K562 (cell line): Measurements from ENCODE around the gene GON4L. TPM values are rescaled to one million over a fixed set of nuclear protein-coding genes. Genes with fewer than 3 reads are reported as not detected.

ENCODE experiments used
- ARHGAP35 ChIP-seq: fragments of 450-650 bp; IDR thresholded peaks from 2 replicates; pipeline ENCODE4 v1.6.1; 2018; ENCODE audit not compliant: partially characterized antibody
- CBX1 ChIP-seq: sonication (generic); IDR thresholded peaks from 2 replicates; pipeline ENCODE4 v1.6.1; 2016; ENCODE audit warnings: antibody characterized with exemption, low read depth, mild to moderate bottlenecking
- CC2D1A ChIP-seq: fragments of 450-650 bp; IDR thresholded peaks from 2 replicates; pipeline ENCODE4 v1.6.1; 2017; ENCODE audit warnings: mild to moderate bottlenecking
- CHCHD3 ChIP-seq: fragments of 250-450 bp; sonication (Bioruptor Pico); IDR thresholded peaks from 2 replicates; pipeline ENCODE4 v2.1.2; 2022; ENCODE audit warnings: mild to moderate bottlenecking
- COPS2 ChIP-seq: fragments of 450-650 bp; conservative IDR thresholded peaks from 2 replicates; pipeline ENCODE4 v1.6.1; 2016; ENCODE audit warnings: mild to moderate bottlenecking, moderate library complexity
- ETV1 ChIP-seq: fragments of 450-650 bp; conservative IDR thresholded peaks from 2 replicates; pipeline ENCODE4 v1.6.1; 2016; ENCODE audit warnings: missing genetic modification characterization, control low read depth, low read depth, missing compliant biosample characterization
- GATAD2A ChIP-seq: fragments of 450-650 bp; IDR thresholded peaks from 2 replicates; pipeline ENCODE4 v1.6.1; 2017
- GTF2E2 ChIP-seq: fragments of 200-800 bp; sonication (Bioruptor generic); IDR thresholded peaks from 2 replicates; pipeline ENCODE4 v1.6.1; 2016; ENCODE audit warnings: missing genetic modification characterization, missing compliant biosample characterization
- MEF2D ChIP-seq: conservative IDR thresholded peaks from 2 replicates; pipeline ENCODE4 v1.6.1; 2016; ENCODE audit warnings: low read depth, missing genetic modification characterization, missing compliant biosample characterization
- NCOA2 ChIP-seq, 2 experiments: fragments of 450-650 bp; IDR thresholded peaks; 2 replicates each; pipeline ENCODE4 v1.6.1; 2018; ENCODE audit warnings: mild to moderate bottlenecking in 2 of 2, moderate library complexity in 1 of 2; ENCODE audit not compliant: partially characterized antibody in 2 of 2
- NR2F6 ChIP-seq: fragments of 450-650 bp; formaldehyde crosslinking; IDR thresholded peaks from 2 replicates; pipeline ENCODE4 v1.4.0; 2020; ENCODE audit warnings: mild to moderate bottlenecking
- PYGO2 ChIP-seq: fragments of 450-650 bp; IDR thresholded peaks from 2 replicates; pipeline ENCODE4 v1.6.1; 2016; ENCODE audit warnings: mild to moderate bottlenecking, missing genetic modification characterization, moderate library complexity, missing compliant biosample characterization
- RBM14 ChIP-seq: fragments of 200-400 bp; formaldehyde crosslinking; IDR thresholded peaks from 2 replicates; pipeline ENCODE4 v1.6.1; 2018; ENCODE audit warnings: low read depth, mild to moderate bottlenecking, low read length, moderate library complexity, borderline replicate concordance; ENCODE audit not compliant: insufficient read depth
- RHOXF2B ChIP-seq: fragments of 250-450 bp; sonication (Bioruptor Pico); conservative IDR thresholded peaks from 2 replicates; pipeline ENCODE4 v1.5.1; 2021
- SMARCE1 ChIP-seq: fragments of 450-650 bp; IDR thresholded peaks from 2 replicates; pipeline ENCODE4 v1.7.1; 2016; ENCODE audit warnings: mild to moderate bottlenecking
- ZBTB5 ChIP-seq: fragments of 450-650 bp; IDR thresholded peaks from 2 replicates; pipeline ENCODE4 v1.6.1; 2017; ENCODE audit warnings: antibody characterized with exemption
- ZBTB8A ChIP-seq: fragments of 450-650 bp; IDR thresholded peaks from 2 replicates; pipeline ENCODE4 v1.6.1; 2018; ENCODE audit warnings: mild to moderate bottlenecking, moderate library complexity; ENCODE audit not compliant: partially characterized antibody
- ZC3H8 ChIP-seq: fragments of 450-650 bp; IDR thresholded peaks from 2 replicates; pipeline ENCODE4 v1.6.1; 2017
- ZKSCAN8 ChIP-seq: fragments of 200-800 bp; sonication (Bioruptor generic); IDR thresholded peaks from 2 replicates; pipeline ENCODE4 v1.6.1; 2016; ENCODE audit warnings: missing genetic modification characterization, missing compliant biosample characterization
- ZNF507 ChIP-seq: conservative IDR thresholded peaks from 2 replicates; pipeline ENCODE4 v1.6.1; 2017; ENCODE audit warnings: missing genetic modification characterization, missing compliant biosample characterization
- ZNF518B ChIP-seq: fragments of 250-450 bp; sonication (Bioruptor Pico); IDR thresholded peaks from 2 replicates; pipeline ENCODE4 v1.5.0; 2021; ENCODE audit warnings: mild to moderate bottlenecking, moderate library complexity
- ZNF639 ChIP-seq, 2 experiments: fragments of 200-800 bp in 1 of 2; sonication (Bioruptor generic) in 1 of 2; sonication (generic) in 1 of 2; formaldehyde crosslinking in 1 of 2; IDR thresholded peaks in 1 of 2; conservative IDR thresholded peaks in 1 of 2; 2 replicates each; pipeline versions ENCODE4 v1.5.0 to v1.6.1; 2016 to 2020; ENCODE audit warnings: missing compliant biosample characterization in 1 of 2, missing genetic modification characterization in 1 of 2, missing genetic modification reagents in 1 of 2
- ZNF79 ChIP-seq: fragments of 250-450 bp; sonication (Bioruptor Pico); IDR thresholded peaks from 2 replicates; pipeline ENCODE4 v1.4.0; 2020; ENCODE audit warnings: low read depth, mild to moderate bottlenecking, moderate library complexity
- polyA plus RNA-seq, 8 experiments: library from polyadenylated mRNA; depleted of rRNA in 4 of 8; stranded (reverse) in 5 of 8; unstranded in 3 of 8; fragments of >200 nt; fragmentation: Nextera tagmentation in 2 of 8; fragmentation: Illumina TruSeq in 1 of 8; extraction: Ambion mirVana in 2 of 8; extraction: Trizol in 1 of 8; gene quantifications; 2 replicates each; pipeline versions ENCODE4 v1.2.1 to v1.2.3, GENCODE V29; 2011 to 2014; ENCODE audit warnings: inconsistent platforms in 1 of 8, missing spikeins in 1 of 8
- total RNA-seq, 7 experiments: library from RNA; depleted of rRNA in 6 of 7; stranded (reverse); fragments of >200 nt in 6 of 7; fragmentation: Illumina TruSeq in 2 of 7; extraction: Trizol in 2 of 7; gene quantifications; 2 replicates each; pipeline versions ENCODE4 v1.2.1 to v1.2.3, GENCODE V29; 2011 to 2021; ENCODE audit warnings: low replicate concordance in 1 of 7

GON4L gene
- total and polyA plus RNA-seq, 9 of the 15 experiments (the other 6 are each of a cell fraction or from before 2014, with no cell fraction given): 20.2 to 47.4 (median 33.6) TPM

GRCh38 chr1:155834296-155834926, 22.6 kb downstream of the GON4L start (continued):
- TF ChIP-seq ZNF639 (CRISPR knock-in tag; conservative IDR thresholded peaks at IDR 0.05 in 1 of 2, IDR thresholded peaks at IDR 0.05 in 1 of 2): peak in 1 of 2 experiments; percentile 1; a peak in 1 of 4 replicates
- no peak for TF ChIP-seq ZNF79 (CRISPR knock-in tag)
- no peak for TF ChIP-seq ARHGAP35
- no peak for TF ChIP-seq ZKSCAN8
- 0 out of 2 replicates have a peak, but pooled peaks have one; percentile 17 for TF ChIP-seq ZBTB5
- no peak for TF ChIP-seq SMARCE1
- no peak for TF ChIP-seq ZNF518B (CRISPR knock-in tag)
- TF ChIP-seq ZBTB8A: no peak
- TF ChIP-seq GATAD2A: no peak
- TF ChIP-seq GTF2E2 (tag): no peak
- TF ChIP-seq NR2F6: no peak
- peak; percentile 36; the same call in 1 of the 2 replicates for TF ChIP-seq ETV1 (tag)
- TF ChIP-seq RBM14: no peak
- TF ChIP-seq PYGO2 (tag): no peak
- no peak for TF ChIP-seq CHCHD3 (CRISPR knock-in tag)
- TF ChIP-seq COPS2: no peak
- no peak for TF ChIP-seq ZC3H8
- no peak for TF ChIP-seq MEF2D (tag)
- TF ChIP-seq ZNF507 (tag): no peak
- TF ChIP-seq CC2D1A: no peak
- no peak for TF ChIP-seq CBX1
- no peak for TF ChIP-seq NCOA2 (IDR thresholded peaks at IDR 0.05; ENCODE audit: partially characterized antibody in 2 of 2)
- TF ChIP-seq RHOXF2B (CRISPR knock-in tag): no peak
